ENCODE results near the gene SLC25A22. TPM values are rescaled to one million over a fixed set of nuclear protein-coding genes. Genes with fewer than 3 reads are reported as not detected.

SLC25A22 gene
- total RNA-seq, 1 donor from 2014 or later, result 10.3 TPM

- no peak for DNase-seq (ENCODE audit: extremely low spot score in 2 of 2)
- Histone ChIP-seq H3K4me3 (no peak overlapping the region), H3K27me3 (no peaks in the 10 kb centered on the region), H3K9me3 (no peaks in the 10 kb centered on the region), H3K36me3 (peaks cover 0 to 45% of the 10 kb centered on the region in 2 donors), H3K4me1 (peaks cover 6% of the 10 kb centered on the region), H3K27ac (no peak overlapping the region)
- TF ChIP-seq POLR2A (IDR thresholded peaks at IDR 0.05), result no peak
- no peak for TF ChIP-seq POLR2AphosphoS5 (IDR thresholded peaks at IDR 0.05; ENCODE audit: insufficient read depth in 1 of 2, low read depth in 1 of 2)
- TF ChIP-seq CTCF (IDR thresholded peaks at IDR 0.05), result no peak
- intact Hi-C loops (cut with DNase I), result no loop called here
These were observed 33.6 kb downstream of the SLC25A22 start for GRCh38 chr11:764322-765024.

GRCh38 chr11:763549-764321 is 34.3 kb downstream of the SLC25A22 start:
- Histone ChIP-seq H3K27me3 (no peaks in the 10 kb centered on the region), H3K4me1 (peaks cover 6% of the 10 kb centered on the region), H3K27ac (no peak overlapping the region), H3K9me3 (no peaks in the 10 kb centered on the region), H3K36me3 (peaks cover 0 to 52% of the 10 kb centered on the region in 2 donors), H3K4me3 (no peak overlapping the region)
- intact Hi-C loops (cut with DNase I), result no loop called here
- peak in 1 of 2 donors; percentile 84 for DNase-seq (ENCODE audit: extremely low spot score in 2 of 2)
- no peak for TF ChIP-seq POLR2AphosphoS5 (IDR thresholded peaks at IDR 0.05; ENCODE audit: insufficient read depth in 1 of 2, low read depth in 1 of 2)

- Histone ChIP-seq H3K27ac (peak overlapping the region; percentile 54), H3K27me3 (no peaks in the 10 kb centered on the region), H3K4me3 (no peak overlapping the region), H3K36me3 (peaks cover 0 to 53% of the 10 kb centered on the region in 2 donors), H3K4me1 (peaks cover 6% of the 10 kb centered on the region), H3K9me3 (no peaks in the 10 kb centered on the region)
- intact Hi-C loops (cut with DNase I), result no loop called here
- no peak for DNase-seq (ENCODE audit: extremely low spot score in 2 of 2)
- TF ChIP-seq POLR2A (IDR thresholded peaks at IDR 0.05) (no peak), CTCF (IDR thresholded peaks at IDR 0.05) (no peak), POLR2AphosphoS5 (IDR thresholded peaks at IDR 0.05; ENCODE audit: insufficient read depth in 1 of 2, low read depth in 1 of 2) (no peak)
These were observed 35.0 kb downstream of the SLC25A22 start for GRCh38 chr11:763073-763463.

GRCh38 chr11:762421-763072 is 35.5 kb downstream of the SLC25A22 start:
- Histone ChIP-seq H3K4me3 (no peak overlapping the region), H3K27me3 (no peaks in the 10 kb centered on the region), H3K9me3 (no peaks in the 10 kb centered on the region), H3K4me1 (peaks cover 6% of the 10 kb centered on the region), H3K36me3 (peaks cover 0 to 59% of the 10 kb centered on the region in 2 donors), H3K27ac (peak overlapping the region; percentile 54)
- TF ChIP-seq POLR2AphosphoS5 (IDR thresholded peaks at IDR 0.05; ENCODE audit: insufficient read depth in 1 of 2, low read depth in 1 of 2) (no peak), POLR2A (IDR thresholded peaks at IDR 0.05) (no peak), CTCF (IDR thresholded peaks at IDR 0.05) (no peak)
- no peak for DNase-seq (ENCODE audit: extremely low spot score in 2 of 2)
- intact Hi-C loops (cut with DNase I), result no loop called here

- Histone ChIP-seq H3K4me3 (no peak overlapping the region), H3K27ac (no peak overlapping the region), H3K36me3 (peaks cover 0 to 66% of the 10 kb centered on the region in 2 donors), H3K27me3 (no peaks in the 10 kb centered on the region), H3K9me3 (no peaks in the 10 kb centered on the region), H3K4me1 (peaks cover 6% of the 10 kb centered on the region)
- intact Hi-C loops (cut with DNase I), result no loop called here
- TF ChIP-seq POLR2AphosphoS5 (IDR thresholded peaks at IDR 0.05; ENCODE audit: insufficient read depth in 1 of 2, low read depth in 1 of 2), result no peak
- TF ChIP-seq POLR2A (IDR thresholded peaks at IDR 0.05), result no peak
- no peak for TF ChIP-seq CTCF (IDR thresholded peaks at IDR 0.05)
- DNase-seq (ENCODE audit: extremely low spot score in 2 of 2), result no peak
These were observed 36.5 kb downstream of the SLC25A22 start for GRCh38 chr11:761526-762108.
